SK-N-MC (cell line): ENCODE measurements around the gene ACSS3.

Experiments used
- EZH2 ChIP-seq: fragments of 200-600 bp; sonication (generic); IDR thresholded peaks from one replicate; pipeline ENCODE4 v1.6.1; 2017; ENCODE audit warnings: antibody characterized with exemption
- POLR2AphosphoS5 ChIP-seq: IDR thresholded peaks from 2 replicates; pipeline ENCODE4 v1.6.1; 2012; ENCODE audit warnings: mild to moderate bottlenecking, low read depth, low read length, borderline replicate concordance

- no peak for TF ChIP-seq EZH2
- TF ChIP-seq POLR2AphosphoS5: no peak
These were observed 88.9 kb downstream of the ACSS3 start for GRCh38 chr12:81166790-81167189.
